Breast epithelium (tissue), 4 donors: ENCODE data around the gene STX18. TPM values are rescaled to one million over a fixed set of nuclear protein-coding genes. Genes with fewer than 3 reads are reported as not detected.

ENCODE experiments used
- DNase-seq, 2 donors: peaks; one replicate each; pipeline ENCODE4 v3.0.0-alpha.2; 2019; ENCODE audit warnings: low spot score in 2 of 2
- H3K27ac ChIP-seq, 2 donors: fragments of 200-600 bp; sonication (generic) in 1 of 2; one replicate each; pipeline ENCODE4 v1.5.1; 2016 to 2019; ENCODE audit warnings: mild to moderate bottlenecking in 1 of 2
- H3K27me3 ChIP-seq, 2 donors: fragments of 200-600 bp; sonication (generic) in 1 of 2; one replicate each; pipeline versions ENCODE4 v1.5.1 to v1.6.0; 2017 to 2019; ENCODE audit warnings: control low read depth in 1 of 2, mild to moderate bottlenecking in 1 of 2
- H3K36me3 ChIP-seq: fragments of 200-600 bp; one replicate; pipeline ENCODE4 v1.5.1; 2019
- H3K4me1 ChIP-seq, 2 donors: fragments of 200-600 bp; sonication (generic); one replicate each; pipeline ENCODE4 v1.5.1; 2016 to 2019; ENCODE audit warnings: control low read depth in 1 of 2
- H3K4me3 ChIP-seq, 3 donors: fragments of 200-600 bp; sonication (generic); 1 replicate in 2 of 3; 2 replicates in 1 of 3; pipeline ENCODE4 v1.5.1; 2016 to 2019; ENCODE audit warnings: mild to moderate bottlenecking in 3 of 3, moderate library complexity in 2 of 3
- H3K9me3 ChIP-seq, 2 donors: fragments of 200-600 bp; sonication (generic) in 1 of 2; one replicate each; pipeline ENCODE4 v1.5.1; 2016 to 2019; ENCODE audit warnings: control low read depth in 1 of 2
- CTCF ChIP-seq, 3 donors: fragments of 450-650 bp; IDR thresholded peaks; one replicate each; pipeline ENCODE4 v1.5.1; 2016 to 2017; ENCODE audit warnings: antibody characterized with exemption in 3 of 3, mild to moderate bottlenecking in 3 of 3, moderate library complexity in 3 of 3
- POLR2A ChIP-seq: fragments of 450-650 bp; IDR thresholded peaks from one replicate; pipeline ENCODE4 v1.6.1; 2016; ENCODE audit warnings: antibody characterized with exemption, mild to moderate bottlenecking, moderate library complexity
- POLR2AphosphoS5 ChIP-seq, 3 donors: sonication (generic); formaldehyde crosslinking; IDR thresholded peaks; one replicate each; pipeline ENCODE4 v1.6.1; 2017; ENCODE audit warnings: antibody characterized with exemption in 3 of 3
- intact Hi-C: fragments of 100-400 bp; cut with DNase I; formaldehyde crosslinking; loops from one replicate; pipeline ENCODE4 v1.15.1; 2023; ENCODE audit warnings: low total_unique reads
- total RNA-seq, 3 donors: library from RNA; depleted of rRNA; stranded (reverse); fragments of >200 nt; gene quantifications; one replicate each; pipeline ENCODE4 v1.1.0, GENCODE V29; 2016

Gene STX18
- total RNA-seq, 3 donors from 2014 or later = 32.2 to 36.3 (median 32.8) TPM

DNA sequence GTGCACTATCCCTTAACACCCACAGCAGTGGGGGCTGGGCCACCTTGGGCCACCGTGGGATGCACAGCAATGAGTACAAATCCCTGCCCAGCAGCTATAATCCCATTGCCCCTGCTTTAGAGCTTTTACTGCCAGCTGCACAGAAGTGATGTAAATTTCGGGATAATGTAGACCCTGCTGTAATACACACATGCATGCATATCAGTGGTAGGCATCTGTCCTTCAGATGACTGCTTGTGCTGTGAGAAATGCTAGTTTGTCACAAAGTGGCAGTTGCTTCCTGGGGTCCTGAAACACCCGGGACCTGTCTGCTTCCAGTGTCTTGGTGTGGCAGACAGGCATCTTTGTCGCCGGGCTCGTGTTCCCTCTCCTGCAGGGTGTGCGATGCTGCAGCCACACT is 140.8 kb downstream of the STX18 start:
- H3K4me3 ChIP-seq = no peak overlapping the region
- no peaks in the 10 kb centered on the region for H3K36me3 ChIP-seq
- intact Hi-C loops = no loop called here
- H3K4me1 ChIP-seq = no peaks in the 10 kb centered on the region
- H3K27ac ChIP-seq = no peak overlapping the region
- TF ChIP-seq CTCF (IDR thresholded peaks at IDR 0.05) = no peak
- TF ChIP-seq POLR2A = no peak
- TF ChIP-seq POLR2AphosphoS5 (IDR thresholded peaks at IDR 0.05) = no peak
- H3K9me3 ChIP-seq = no peaks in the 10 kb centered on the region
- DNase-seq = no peak
- H3K27me3 ChIP-seq = peaks cover 0 to 8% of the 10 kb centered on the region in 2 donors

DNA sequence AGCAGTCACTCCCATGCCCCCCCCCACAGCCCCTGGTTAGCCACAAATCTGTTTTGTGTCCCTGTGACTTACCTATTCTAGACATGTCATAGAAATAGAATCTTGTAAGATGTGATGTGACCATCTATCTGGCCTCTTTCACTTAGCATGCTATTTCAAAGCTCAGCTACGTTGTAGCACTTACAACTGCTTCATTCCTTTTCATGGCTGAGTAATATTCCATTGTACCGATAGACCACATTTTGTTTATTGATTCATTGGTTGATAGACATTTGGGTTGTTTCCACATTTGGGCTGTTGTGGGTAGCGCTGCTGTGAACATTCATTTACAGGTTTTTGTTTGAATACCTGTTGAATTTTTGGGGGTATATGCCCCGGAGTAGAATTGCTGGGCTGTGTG is 143.4 kb downstream of the STX18 start:
- Histone ChIP-seq H3K4me3 (no peak overlapping the region), H3K4me1 (no peaks in the 10 kb centered on the region), H3K27ac (no peak overlapping the region), H3K27me3 (peaks cover 0 to 13% of the 10 kb centered on the region in 2 donors), H3K36me3 (no peaks in the 10 kb centered on the region), H3K9me3 (no peaks in the 10 kb centered on the region)
- DNase-seq = no peak
- intact Hi-C loops = no loop called here
- TF ChIP-seq POLR2A (no peak), POLR2AphosphoS5 (IDR thresholded peaks at IDR 0.05) (no peak), CTCF (IDR thresholded peaks at IDR 0.05) (no peak)

- no peak for TF ChIP-seq POLR2A
- TF ChIP-seq POLR2AphosphoS5 (IDR thresholded peaks at IDR 0.05) = no peak
- TF ChIP-seq CTCF (IDR thresholded peaks at IDR 0.05) = no peak
- Histone ChIP-seq H3K9me3 (no peaks in the 10 kb centered on the region), H3K27me3 (peaks cover 0 to 12% of the 10 kb centered on the region in 2 donors), H3K27ac (no peak overlapping the region), H3K4me1 (no peaks in the 10 kb centered on the region), H3K4me3 (no peak overlapping the region), H3K36me3 (no peaks in the 10 kb centered on the region)
- intact Hi-C loops = no loop called here
- no peak for DNase-seq
These were observed 144.4 kb downstream of the STX18 start for GRCh38 chr4:4397441-4397819.

- DNase-seq = no peak
- no peaks in the 10 kb centered on the region for H3K9me3 ChIP-seq
- intact Hi-C loops = no loop called here
- no peak overlapping the region for H3K4me3 ChIP-seq
- H3K27me3 ChIP-seq = peaks cover 0 to 12% of the 10 kb centered on the region in 2 donors
- no peaks in the 10 kb centered on the region for H3K36me3 ChIP-seq
- H3K27ac ChIP-seq = no peak overlapping the region
- no peaks in the 10 kb centered on the region for H3K4me1 ChIP-seq
- TF ChIP-seq POLR2A = no peak
- no peak for TF ChIP-seq CTCF (IDR thresholded peaks at IDR 0.05)
- TF ChIP-seq POLR2AphosphoS5 (IDR thresholded peaks at IDR 0.05) = no peak
These were observed 145.0 kb downstream of the STX18 start for GRCh38 chr4:4396628-4397440.

- H3K36me3 ChIP-seq = no peaks in the 10 kb centered on the region
- H3K27me3 ChIP-seq = peaks cover 0 to 12% of the 10 kb centered on the region in 2 donors
- no peak overlapping the region for H3K27ac ChIP-seq
- no peaks in the 10 kb centered on the region for H3K9me3 ChIP-seq
- intact Hi-C loops = no loop called here
- TF ChIP-seq CTCF (IDR thresholded peaks at IDR 0.05) = no peak
- no peak for TF ChIP-seq POLR2AphosphoS5 (IDR thresholded peaks at IDR 0.05)
- no peak for TF ChIP-seq POLR2A
- DNase-seq = no peak
- no peaks in the 10 kb centered on the region for H3K4me1 ChIP-seq
- H3K4me3 ChIP-seq = no peak overlapping the region
These were observed 145.8 kb downstream of the STX18 start for GRCh38 chr4:4395849-4396627.
